ENCODE measurements around the gene ARL8A.
A peak's percentile ranks its signal among the peaks of the same experiment; 100 is the strongest.

The ARL8A gene

GRCh38 chr1:202107321-202107761 is 37.2 kb downstream of the ARL8A start:
- no peaks in the 10 kb centered on the region for H3K79me2 ChIP-seq (ENCODE audit: low read length)
- H3K9ac ChIP-seq (ENCODE audit: low read length) = no peak overlapping the region
- H3K9me3 ChIP-seq (replicated peaks; ENCODE audit: insufficient read depth, low read length) = no peaks in the 10 kb centered on the region
- no peaks in the 10 kb centered on the region for H3K36me3 ChIP-seq (replicated peaks; ENCODE audit: insufficient read depth, low read length)
- DNase-seq = no peak
- no peak overlapping the region for H3K27ac ChIP-seq (ENCODE audit: low read length)
- H3K9me2 ChIP-seq (replicated peaks; ENCODE audit: insufficient read depth, low read length) = no peaks in the 10 kb centered on the region
- TF ChIP-seq CTCF (IDR thresholded peaks at IDR 0.05; ENCODE audit: low read length) (no peak), EZH2 (optimal IDR thresholded peaks at IDR 0.05; ENCODE audit: low read depth, low read length) (no peak), EZH2phosphoT487 (IDR thresholded peaks at IDR 0.05; ENCODE audit: low read length) (no peak)
- no peaks in the 10 kb centered on the region for H3K27me3 ChIP-seq (replicated peaks; ENCODE audit: insufficient read depth, low read length)
- no peak overlapping the region for H2AFZ ChIP-seq (ENCODE audit: low read length)
- no peaks in the 10 kb centered on the region for H3F3A ChIP-seq (ENCODE audit: insufficient read depth, low read length)
- H3K4me1 ChIP-seq (ENCODE audit: low read length) = peaks cover 31% of the 10 kb centered on the region
- no peak overlapping the region for H3K4me2 ChIP-seq (ENCODE audit: low read depth, low read length)
- H4K20me1 ChIP-seq (ENCODE audit: insufficient read depth, low read length) = no peaks in the 10 kb centered on the region
- H3K4me3 ChIP-seq (ENCODE audit: low read length) = no peak overlapping the region

- H3K79me2 ChIP-seq (ENCODE audit: low read length) = no peaks in the 10 kb centered on the region
- no peak overlapping the region for H3K9ac ChIP-seq (ENCODE audit: low read length)
- no peaks in the 10 kb centered on the region for H3K9me2 ChIP-seq (replicated peaks; ENCODE audit: insufficient read depth, low read length)
- no peaks in the 10 kb centered on the region for H3K9me3 ChIP-seq (replicated peaks; ENCODE audit: insufficient read depth, low read length)
- H3K4me2 ChIP-seq (ENCODE audit: low read depth, low read length) = no peak overlapping the region
- H3K27ac ChIP-seq (ENCODE audit: low read length) = peak overlapping the region; percentile 14; the same call in 1 of the 2 replicates
- no peaks in the 10 kb centered on the region for H4K20me1 ChIP-seq (ENCODE audit: insufficient read depth, low read length)
- H3K27me3 ChIP-seq (replicated peaks; ENCODE audit: insufficient read depth, low read length) = no peaks in the 10 kb centered on the region
- H3K36me3 ChIP-seq (replicated peaks; ENCODE audit: insufficient read depth, low read length) = no peaks in the 10 kb centered on the region
- peaks cover 31% of the 10 kb centered on the region for H3K4me1 ChIP-seq (ENCODE audit: low read length)
- no peaks in the 10 kb centered on the region for H3F3A ChIP-seq (ENCODE audit: insufficient read depth, low read length)
- peak; percentile 70 for DNase-seq
- no peak overlapping the region for H3K4me3 ChIP-seq (ENCODE audit: low read length)
- H2AFZ ChIP-seq (ENCODE audit: low read length) = peak overlapping the region; percentile 14; the same call in 1 of the 2 replicates
- TF ChIP-seq CTCF (IDR thresholded peaks at IDR 0.05; ENCODE audit: low read length) = no peak
- no peak for TF ChIP-seq EZH2phosphoT487 (IDR thresholded peaks at IDR 0.05; ENCODE audit: low read length)
- TF ChIP-seq EZH2 (optimal IDR thresholded peaks at IDR 0.05; ENCODE audit: low read depth, low read length) = no peak
Observed at GRCh38 chr1:202106340-202107254, 37.9 kb downstream of the ARL8A start.

- DNase-seq = no peak
- H2AFZ ChIP-seq (ENCODE audit: low read length) = no peak overlapping the region
- H3K79me2 ChIP-seq (ENCODE audit: low read length) = no peaks in the 10 kb centered on the region
- peaks cover 31% of the 10 kb centered on the region for H3K4me1 ChIP-seq (ENCODE audit: low read length)
- H3F3A ChIP-seq (ENCODE audit: insufficient read depth, low read length) = no peaks in the 10 kb centered on the region
- no peak overlapping the region for H3K27ac ChIP-seq (ENCODE audit: low read length)
- no peaks in the 10 kb centered on the region for H3K27me3 ChIP-seq (replicated peaks; ENCODE audit: insufficient read depth, low read length)
- TF ChIP-seq EZH2phosphoT487 (IDR thresholded peaks at IDR 0.05; ENCODE audit: low read length) = no peak
- TF ChIP-seq CTCF (IDR thresholded peaks at IDR 0.05; ENCODE audit: low read length) = no peak
- no peak for TF ChIP-seq EZH2 (optimal IDR thresholded peaks at IDR 0.05; ENCODE audit: low read depth, low read length)
- no peak overlapping the region for H3K4me2 ChIP-seq (ENCODE audit: low read depth, low read length)
- no peak overlapping the region for H3K4me3 ChIP-seq (ENCODE audit: low read length)
- H3K9me3 ChIP-seq (replicated peaks; ENCODE audit: insufficient read depth, low read length) = no peaks in the 10 kb centered on the region
- no peaks in the 10 kb centered on the region for H3K36me3 ChIP-seq (replicated peaks; ENCODE audit: insufficient read depth, low read length)
- no peaks in the 10 kb centered on the region for H4K20me1 ChIP-seq (ENCODE audit: insufficient read depth, low read length)
- H3K9me2 ChIP-seq (replicated peaks; ENCODE audit: insufficient read depth, low read length) = no peaks in the 10 kb centered on the region
- H3K9ac ChIP-seq (ENCODE audit: low read length) = no peak overlapping the region
Observed at GRCh38 chr1:202105571-202106339, 38.8 kb downstream of the ARL8A start.
